ENCODE data around the gene KPRP.

GRCh38 chr1:152752225-152752624 is 5.6 kb upstream of the KPRP start:
- TF ChIP-seq POLR2AphosphoS5 (IDR thresholded peaks at IDR 0.05; ENCODE audit: insufficient read depth in 1 of 2, low read depth in 1 of 2) (peak in 1 of 2 donors; percentile 74), CTCF (IDR thresholded peaks at IDR 0.05) (no peak), POLR2A (IDR thresholded peaks at IDR 0.05) (no peak)

All from vagina (tissue), 2 donors.